HG03571 (cell line): ENCODE results near the gene C11orf97.
"Not testable (repeated sequence)": the region's sequence is repeated elsewhere in the genome, so short reads cannot be mapped to it uniquely, and the experiment has no call there.

ENCODE experiments used
- ATAC-seq: cut with Tn5 transposase; IDR thresholded peaks from one replicate; pipeline ENCODE4 v1.9.1; 2021; ENCODE audit not compliant: unreplicated experiment

Gene C11orf97

DNA sequence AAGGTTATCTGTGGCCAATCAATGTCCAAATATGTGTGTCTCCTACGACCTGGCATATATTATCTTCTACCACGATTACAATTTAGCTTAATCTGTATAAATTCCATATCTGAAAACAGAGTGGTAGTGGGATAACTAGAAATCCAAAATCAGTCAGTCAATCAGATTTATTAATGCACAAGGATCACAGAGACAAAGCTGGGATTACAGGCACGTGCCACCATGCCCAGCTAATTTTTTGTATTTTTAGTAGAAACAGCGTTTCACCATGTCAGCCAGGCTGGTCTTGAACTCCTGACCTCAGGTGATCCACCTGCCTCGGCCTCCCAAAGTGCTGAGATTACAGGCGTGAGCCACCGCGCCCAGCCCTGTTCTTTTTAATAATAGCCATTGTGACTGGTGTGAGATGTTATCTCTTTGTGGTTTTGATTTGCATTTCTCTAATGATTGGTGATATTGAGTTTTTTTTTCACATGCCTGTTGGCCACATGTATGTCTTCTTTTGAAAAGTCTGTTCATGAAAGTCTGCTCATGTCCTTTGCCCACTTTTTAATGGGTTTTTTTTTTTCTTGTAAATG, 43.6 kb downstream of the C11orf97 start:
- not testable (repeated sequence) for ATAC-seq

DNA sequence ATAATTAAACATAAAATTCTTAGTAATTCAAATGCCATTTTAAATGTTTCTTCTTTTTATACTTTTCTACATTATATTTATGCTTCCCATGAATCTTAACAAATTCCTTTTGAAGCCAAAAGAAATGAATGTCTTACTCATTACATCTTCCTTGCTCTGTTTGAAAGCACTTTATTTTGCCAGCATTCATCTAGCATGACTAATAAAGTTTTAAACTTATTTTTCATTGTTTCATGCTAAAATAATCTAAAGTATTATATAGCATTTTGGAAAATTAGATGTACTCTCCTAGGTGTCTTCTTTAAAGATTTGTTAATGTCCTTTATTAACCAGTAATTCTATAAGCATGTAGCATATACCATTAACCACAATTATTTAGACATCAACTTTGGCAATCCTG, 45.2 kb downstream of the C11orf97 start:
- no peak for ATAC-seq

DNA sequence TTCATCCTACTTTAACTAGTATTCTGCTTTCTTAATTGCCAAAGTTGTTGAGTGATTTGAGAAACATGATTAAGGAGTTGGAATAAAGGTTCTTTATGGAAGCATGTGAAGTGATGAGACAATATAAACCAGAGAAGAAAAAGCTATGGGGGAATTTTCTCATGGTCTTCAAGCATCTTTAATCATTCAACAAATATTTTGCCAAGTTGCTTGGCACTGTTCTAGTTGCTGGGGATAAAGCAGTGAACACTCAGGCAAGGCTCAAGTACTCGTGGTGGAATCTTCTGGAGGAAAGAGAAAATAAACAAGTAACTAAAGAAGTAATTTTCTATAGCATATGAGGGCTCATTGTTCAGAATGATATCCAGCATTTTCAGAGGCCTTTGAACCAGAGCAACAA, 45.7 kb downstream of the C11orf97 start:
- peak; percentile 9 for ATAC-seq

GRCh38 chr11:94558468-94558867, 46.2 kb downstream of the C11orf97 start:
- peak; percentile 71 for ATAC-seq

DNA sequence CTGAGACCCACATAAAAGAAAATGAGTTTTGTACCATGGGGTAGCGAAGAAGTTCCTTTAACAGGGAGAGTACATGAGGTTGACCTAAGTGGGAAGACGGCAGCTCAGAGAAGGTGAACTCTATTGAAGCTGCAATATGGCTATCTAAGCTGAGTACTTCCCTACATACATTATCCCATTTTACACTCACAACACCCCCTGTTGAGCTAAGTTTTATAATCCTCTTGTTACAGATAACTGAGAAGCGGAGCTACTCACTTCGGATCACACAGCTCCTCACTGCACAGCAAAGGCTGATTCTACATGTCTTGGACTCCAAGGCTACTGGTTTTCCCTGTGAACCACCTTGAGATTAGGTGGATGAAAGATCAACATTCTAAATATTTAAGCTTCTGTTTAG, 46.7 kb downstream of the C11orf97 start:
- no peak for ATAC-seq

DNA sequence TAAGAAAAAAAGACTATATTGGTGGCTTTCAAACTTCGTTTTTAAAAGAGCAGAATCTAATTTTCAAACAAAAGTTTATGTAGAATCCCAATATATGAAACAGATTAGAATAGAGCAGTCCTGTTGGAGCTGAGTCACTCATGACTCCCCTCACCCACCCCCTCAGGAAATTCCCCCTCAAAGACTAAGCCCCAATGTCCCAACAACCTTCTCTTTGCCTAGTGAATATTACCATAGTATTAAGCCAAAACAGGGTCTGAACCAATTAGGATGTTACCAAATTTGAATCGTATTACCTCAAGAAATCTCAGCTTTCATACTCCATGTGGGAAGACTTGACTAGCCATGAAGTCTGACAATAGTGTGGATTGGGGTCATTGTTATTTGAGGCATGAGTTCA, 47.1 kb downstream of the C11orf97 start:
- ATAC-seq = no peak

GRCh38 chr11:94560834-94561233, 48.6 kb downstream of the C11orf97 start:
- no peak for ATAC-seq

DNA sequence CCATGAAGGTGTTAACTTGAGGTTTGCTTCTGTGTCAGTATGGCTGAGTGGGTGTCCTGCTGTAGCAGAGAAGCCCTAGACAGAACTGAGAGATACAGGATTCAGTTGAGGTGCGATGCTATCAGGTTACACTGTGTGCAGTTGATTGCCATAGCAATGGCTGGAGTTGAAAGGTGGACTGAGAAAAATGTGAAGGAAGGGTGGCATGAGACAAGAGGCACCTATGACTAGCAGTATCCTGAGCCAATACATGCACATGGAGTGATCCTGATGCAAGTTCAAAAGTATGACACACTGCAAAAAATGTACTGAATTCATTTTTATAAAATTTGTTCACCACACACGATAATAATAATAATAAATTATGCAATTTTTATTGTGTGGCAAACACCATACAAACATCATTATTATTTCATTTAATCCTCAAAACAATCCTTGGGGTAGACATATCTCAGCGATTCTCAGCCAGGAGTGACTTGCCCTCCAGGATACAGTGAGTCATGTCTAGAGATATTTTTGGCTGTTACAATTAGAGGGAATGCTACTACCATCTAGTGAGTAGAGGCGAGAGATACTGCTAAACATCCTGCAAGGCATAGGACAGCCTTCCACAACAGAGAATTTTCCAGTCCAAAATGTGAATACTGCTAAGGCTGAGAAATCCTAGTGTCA, 51.1 kb downstream of the C11orf97 start:
- ATAC-seq = no peak

DNA sequence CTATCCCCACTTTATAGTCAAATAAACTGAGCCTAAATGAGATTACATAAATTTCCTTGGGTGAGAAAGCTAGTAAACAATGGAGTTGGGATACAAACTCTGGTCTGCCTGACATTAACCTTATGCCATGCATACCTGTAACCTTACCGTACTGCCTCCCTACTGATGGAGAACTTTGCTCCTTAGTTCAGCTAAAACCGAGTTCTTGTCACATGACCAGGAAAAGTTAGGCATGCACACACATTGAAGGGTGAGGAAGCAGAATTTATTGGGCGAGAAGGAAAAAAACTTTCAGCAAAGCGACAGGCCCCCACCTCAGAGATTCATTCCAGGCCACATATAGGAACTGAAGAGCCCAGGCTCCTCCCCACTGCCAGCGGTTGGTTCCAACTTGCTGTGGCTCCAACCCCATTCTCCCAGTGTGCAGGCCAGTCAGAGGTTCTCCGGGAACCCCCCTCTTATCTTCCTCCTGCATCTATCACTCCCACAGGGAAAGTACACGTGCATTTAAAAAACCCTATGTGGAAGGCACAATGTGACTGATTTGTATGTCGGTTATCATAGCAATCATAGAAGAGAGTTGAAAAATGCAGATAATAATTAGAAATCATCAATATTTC, 51.7 kb downstream of the C11orf97 start:
- ATAC-seq = no peak

GRCh38 chr11:94567181-94567670, 55.0 kb downstream of the C11orf97 start, which contains the start of gene PIWIL4:
Gene PIWIL4 (plus strand): TSS chr11:94567368. CDS start chr11:94567519, 151 bp downstream.
- no peak for ATAC-seq

- no peak for ATAC-seq
Measured at GRCh38 chr11:94568200-94568599, 55.9 kb downstream of the C11orf97 start.

- ATAC-seq = no peak
Measured at GRCh38 chr11:94568717-94569116, 56.5 kb downstream of the C11orf97 start.

GRCh38 chr11:94572975-94573374, 60.7 kb downstream of the C11orf97 start:
- not testable (repeated sequence) for ATAC-seq

- ATAC-seq = no peak
Measured at GRCh38 chr11:94574193-94574961, 62.1 kb downstream of the C11orf97 start.

- ATAC-seq = no peak
Measured at GRCh38 chr11:94576306-94576705, 64.0 kb downstream of the C11orf97 start.

DNA sequence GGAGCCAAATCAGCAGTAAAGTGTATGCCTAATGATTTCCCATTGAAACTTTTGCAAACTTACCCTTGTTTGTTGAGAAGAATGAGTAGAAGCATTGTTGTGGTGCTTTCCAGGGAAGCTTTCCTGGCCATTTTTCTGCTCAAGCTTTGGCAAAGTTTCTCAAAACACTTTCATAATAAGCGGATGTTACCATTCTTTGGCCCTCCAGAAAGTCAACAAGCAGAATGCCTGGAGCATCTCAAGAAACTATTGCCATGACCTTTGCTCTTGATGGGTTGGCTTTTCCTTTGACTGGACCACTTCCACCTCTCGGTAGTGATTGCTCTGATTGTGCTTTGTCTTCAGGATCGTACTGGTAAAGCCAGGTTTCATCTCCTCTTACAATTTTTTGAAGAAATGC, 65.6 kb downstream of the C11orf97 start:
- no peak for ATAC-seq
